Smooth muscle cell (in vitro differentiated cells): ENCODE data around the gene TUBA3C. TPM values are rescaled to one million over a fixed set of nuclear protein-coding genes. Genes with fewer than 3 reads are reported as not detected.

Source experiments
- DNase-seq: peaks from one replicate; lab custom pipeline; 2025; ENCODE audit not compliant: unreplicated experiment; lab: John Stamatoyannopoulos, UW
- H2AFZ ChIP-seq: fragments of 200-600 bp; sonication (generic); 2 replicates; pipeline ENCODE4 v1.6.0; 2016; ENCODE audit warnings: antibody characterized with exemption, low read depth, mild to moderate bottlenecking
- H3F3A ChIP-seq: fragments of 200-600 bp; sonication (generic); 2 replicates; pipeline ENCODE4 v1.6.0; 2017; ENCODE audit warnings: antibody characterized with exemption, low read depth
- H3K27ac ChIP-seq: fragments of 200-600 bp; sonication (generic); 2 replicates; pipeline ENCODE4 v1.5.1; 2016; ENCODE audit warnings: low read depth, mild to moderate bottlenecking
- H3K27me3 ChIP-seq: fragments of 200-600 bp; sonication (generic); 2 replicates; pipeline ENCODE4 v1.6.1; 2016; ENCODE audit warnings: low read depth, mild to moderate bottlenecking
- H3K36me3 ChIP-seq: fragments of 200-600 bp; sonication (generic); 2 replicates; pipeline ENCODE4 v1.5.1; 2016; ENCODE audit warnings: low read depth
- H3K4me1 ChIP-seq: fragments of 200-600 bp; sonication (generic); 2 replicates; pipeline ENCODE4 v1.5.1; 2016; ENCODE audit warnings: low read depth
- H3K4me2 ChIP-seq: fragments of 200-600 bp; sonication (generic); 2 replicates; pipeline ENCODE4 v1.6.0; 2016; ENCODE audit warnings: mild to moderate bottlenecking
- H3K4me3 ChIP-seq: fragments of 200-600 bp; sonication (generic); 2 replicates; pipeline ENCODE4 v1.5.1; 2016; ENCODE audit warnings: mild to moderate bottlenecking
- H3K79me2 ChIP-seq: fragments of 200-600 bp; sonication (generic); 2 replicates; pipeline ENCODE4 v1.6.0; 2016; ENCODE audit warnings: low read depth, mild to moderate bottlenecking
- H3K9ac ChIP-seq: fragments of 200-600 bp; sonication (generic); 2 replicates; pipeline ENCODE4 v1.6.0; 2016; ENCODE audit warnings: low read depth
- H3K9me3 ChIP-seq: fragments of 200-600 bp; sonication (generic); replicated peaks from 2 replicates; pipeline ENCODE4 v1.5.1; 2016; ENCODE audit warnings: low read depth
- H4K20me1 ChIP-seq: fragments of 200-600 bp; sonication (generic); 2 replicates; pipeline ENCODE4 v1.6.0; 2016; ENCODE audit warnings: low read depth
- WGBS: methylation state at CpG from one replicate; pipeline ENCODE4 v1.1.7; 2016; ENCODE audit warnings: low lambda C conversion rate; 5-methylcytosine and 5-hydroxymethylcytosine counted together
- polyA plus RNA-seq: library from polyadenylated mRNA; unstranded; fragments of >200 nt; fragmentation: Nextera tagmentation; extraction: Ambion mirVana; gene quantifications from 2 replicates; pipeline ENCODE4 v1.2.1, GENCODE V29; 2016
- total RNA-seq: library from RNA; depleted of rRNA; stranded (reverse); fragments of >200 nt; gene quantifications from 2 replicates; pipeline ENCODE4 v1.2.3, GENCODE V29; 2014
- TF ChIP-seq, protein P1 (sequence below): fragments of 200-600 bp; sonication (generic); IDR thresholded peaks from 2 replicates; pipeline ENCODE4 v1.5.1; 2017; ENCODE audit warnings: borderline replicate concordance, mild to moderate bottlenecking, antibody characterized with exemption; ENCODE audit not compliant: insufficient read depth, poor library complexity, severe bottlenecking

Gene TUBA3C
- total and polyA plus RNA-seq, 2 experiments from 2014 or later, result not detected

GRCh38 chr13:19183676-19184075, 2.1 kb upstream of the TUBA3C start:
- Histone ChIP-seq H3K36me3 (no peaks in the 10 kb centered on the region), H3K4me3 (no peak overlapping the region), H3K79me2 (no peaks in the 10 kb centered on the region), H3K4me2 (no peak overlapping the region), H3K27ac (no peak overlapping the region), H3F3A (no peaks in the 10 kb centered on the region), H3K27me3 (no peaks in the 10 kb centered on the region), H3K9me3 (peaks cover 3% of the 10 kb centered on the region), H4K20me1 (no peaks in the 10 kb centered on the region), H3K9ac (no peak overlapping the region), H3K4me1 (no peaks in the 10 kb centered on the region), H2AFZ (no peak overlapping the region)
- WGBS, result 31% methylated on average over 3 of the region's 3 CpGs
- TF ChIP-seq, protein P1, sequence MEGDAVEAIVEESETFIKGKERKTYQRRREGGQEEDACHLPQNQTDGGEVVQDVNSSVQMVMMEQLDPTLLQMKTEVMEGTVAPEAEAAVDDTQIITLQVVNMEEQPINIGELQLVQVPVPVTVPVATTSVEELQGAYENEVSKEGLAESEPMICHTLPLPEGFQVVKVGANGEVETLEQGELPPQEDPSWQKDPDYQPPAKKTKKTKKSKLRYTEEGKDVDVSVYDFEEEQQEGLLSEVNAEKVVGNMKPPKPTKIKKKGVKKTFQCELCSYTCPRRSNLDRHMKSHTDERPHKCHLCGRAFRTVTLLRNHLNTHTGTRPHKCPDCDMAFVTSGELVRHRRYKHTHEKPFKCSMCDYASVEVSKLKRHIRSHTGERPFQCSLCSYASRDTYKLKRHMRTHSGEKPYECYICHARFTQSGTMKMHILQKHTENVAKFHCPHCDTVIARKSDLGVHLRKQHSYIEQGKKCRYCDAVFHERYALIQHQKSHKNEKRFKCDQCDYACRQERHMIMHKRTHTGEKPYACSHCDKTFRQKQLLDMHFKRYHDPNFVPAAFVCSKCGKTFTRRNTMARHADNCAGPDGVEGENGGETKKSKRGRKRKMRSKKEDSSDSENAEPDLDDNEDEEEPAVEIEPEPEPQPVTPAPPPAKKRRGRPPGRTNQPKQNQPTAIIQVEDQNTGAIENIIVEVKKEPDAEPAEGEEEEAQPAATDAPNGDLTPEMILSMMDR, result no peak
- DNase-seq, result no peak

GRCh38 chr13:19182536-19182935, 912 bp upstream of the TUBA3C start:
- H3F3A ChIP-seq, result no peaks in the 10 kb centered on the region
- no peak overlapping the region for H3K4me2 ChIP-seq
- TF ChIP-seq, protein P1, result no peak
- no peak overlapping the region for H2AFZ ChIP-seq
- H3K27me3 ChIP-seq, result no peaks in the 10 kb centered on the region
- no peak for DNase-seq
- H3K79me2 ChIP-seq, result no peaks in the 10 kb centered on the region
- WGBS, result 84% methylated on average over 16 of the region's 16 CpGs
- H3K9me3 ChIP-seq, result peaks cover 3% of the 10 kb centered on the region
- H3K4me1 ChIP-seq, result no peaks in the 10 kb centered on the region
- H3K36me3 ChIP-seq, result no peaks in the 10 kb centered on the region
- H3K4me3 ChIP-seq, result no peak overlapping the region
- H3K27ac ChIP-seq, result no peak overlapping the region
- no peaks in the 10 kb centered on the region for H4K20me1 ChIP-seq
- no peak overlapping the region for H3K9ac ChIP-seq

DNA sequence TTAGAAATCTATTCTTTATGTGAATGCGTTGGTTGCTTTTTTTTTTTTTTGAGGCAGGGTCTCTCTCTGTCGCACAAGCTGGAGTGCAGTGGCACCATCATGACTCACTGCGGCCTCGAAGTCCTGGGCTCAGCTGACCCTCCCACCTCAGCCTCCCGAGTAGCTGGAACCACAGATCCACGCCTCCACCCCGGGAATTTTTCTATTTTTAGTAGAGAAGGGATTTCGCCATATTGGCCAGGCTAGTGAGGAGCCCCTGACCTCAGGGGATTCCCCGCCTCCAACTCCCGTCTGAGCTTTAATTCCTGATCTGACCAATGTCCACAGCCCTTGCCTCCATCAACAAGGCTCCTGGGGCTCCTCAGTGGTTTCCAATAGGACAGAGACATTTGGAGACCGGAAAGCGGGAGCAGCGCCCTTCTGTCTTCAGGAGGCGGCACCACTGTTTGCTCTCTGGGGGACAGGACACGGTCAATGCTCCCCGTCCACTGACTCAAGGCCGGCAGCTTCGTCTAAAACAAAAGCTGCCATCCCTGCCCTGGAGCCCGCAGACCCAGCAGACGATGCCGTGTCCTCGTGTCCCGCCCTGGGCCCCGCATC, 503 bp downstream of the TUBA3C start:
- no peaks in the 10 kb centered on the region for H4K20me1 ChIP-seq
- no peak overlapping the region for H2AFZ ChIP-seq
- peaks cover 3% of the 10 kb centered on the region for H3K9me3 ChIP-seq
- H3K4me1 ChIP-seq, result no peaks in the 10 kb centered on the region
- no peak overlapping the region for H3K9ac ChIP-seq
- WGBS, result 90% methylated on average over 24 of the region's 24 CpGs
- H3F3A ChIP-seq, result no peaks in the 10 kb centered on the region
- no peak overlapping the region for H3K4me3 ChIP-seq
- H3K36me3 ChIP-seq, result no peaks in the 10 kb centered on the region
- no peaks in the 10 kb centered on the region for H3K27me3 ChIP-seq
- no peaks in the 10 kb centered on the region for H3K79me2 ChIP-seq
- TF ChIP-seq, protein P1, result no peak
- H3K27ac ChIP-seq, result no peak overlapping the region
- no peak overlapping the region for H3K4me2 ChIP-seq
- no peak for DNase-seq

- Histone ChIP-seq H3K27ac (no peak overlapping the region), H3K9me3 (no peaks in the 10 kb centered on the region)
- WGBS, result 71% methylated on average over 7 of the region's 7 CpGs
Measured at GRCh38 chr13:19179916-19180315, 1.7 kb downstream of the TUBA3C start.

More at GRCh38 chr13:19179916-19180315, 1.7 kb downstream of the TUBA3C start:
- no peak for DNase-seq
- no peaks in the 10 kb centered on the region for H3K27me3 ChIP-seq
- H3K4me2 ChIP-seq, result no peak overlapping the region
- H3K9ac ChIP-seq, result no peak overlapping the region
- H2AFZ ChIP-seq, result no peak overlapping the region
- H3K79me2 ChIP-seq, result no peaks in the 10 kb centered on the region
- no peaks in the 10 kb centered on the region for H3F3A ChIP-seq
- H3K36me3 ChIP-seq, result no peaks in the 10 kb centered on the region
- H3K4me3 ChIP-seq, result no peak overlapping the region
- TF ChIP-seq, protein P1, result no peak
- H3K4me1 ChIP-seq, result no peaks in the 10 kb centered on the region
- H4K20me1 ChIP-seq, result no peaks in the 10 kb centered on the region
